Spleen (tissue), 7 donors: Measurements from ENCODE around the gene FADS6.

Source experiments
- POLR2A ChIP-seq, 3 donors: fragments of 450-650 bp; IDR thresholded peaks; one replicate each; pipeline ENCODE4 v1.5.1; 2017; ENCODE audit warnings: antibody characterized with exemption in 3 of 3, mild to moderate bottlenecking in 1 of 3
- TF ChIP-seq, protein P1 (sequence below), 11 experiments: fragments of 200-600 bp in 7 of 11; fragments of 450-650 bp in 4 of 11; sonication (generic) in 4 of 11; IDR thresholded peaks in 8 of 11; conservative IDR thresholded peaks in 3 of 11; 1 replicate in 7 of 11; 2 replicates in 4 of 11; pipeline versions ENCODE4 v1.4.0 to v1.8.0; 2016 to 2021; ENCODE audit warnings: antibody characterized with exemption in 11 of 11, inconsistent platforms in 4 of 11, mild to moderate bottlenecking in 1 of 11
- donor health status: DM: no; HTN: no; CAD: no; lungs with moderate emphysema.
- donor health status: DM: no; HTN: no; CAD: no.
- donor health status: DM: no; HTN: no; CAD: no.

DNA sequence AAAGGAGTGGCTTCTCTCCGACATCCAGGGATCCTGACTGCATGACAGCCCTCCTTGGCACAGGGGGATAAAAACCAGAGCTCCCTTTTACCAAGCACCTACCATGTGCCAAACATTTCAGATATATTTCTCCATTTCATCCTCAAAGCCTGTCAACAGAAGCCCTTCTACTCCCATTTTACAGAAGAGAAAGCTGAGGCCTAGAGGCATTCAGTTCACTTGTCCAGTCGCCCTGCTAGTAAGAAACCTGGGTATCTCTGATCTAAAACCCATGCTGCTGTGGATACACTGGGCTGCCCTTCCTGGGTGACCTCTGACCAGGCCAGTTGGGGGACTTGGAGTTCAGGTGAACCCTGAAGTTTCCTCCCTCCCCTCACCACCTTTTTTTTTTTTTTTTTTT is 14.8 kb downstream of the FADS6 start:
- TF ChIP-seq, protein P1, sequence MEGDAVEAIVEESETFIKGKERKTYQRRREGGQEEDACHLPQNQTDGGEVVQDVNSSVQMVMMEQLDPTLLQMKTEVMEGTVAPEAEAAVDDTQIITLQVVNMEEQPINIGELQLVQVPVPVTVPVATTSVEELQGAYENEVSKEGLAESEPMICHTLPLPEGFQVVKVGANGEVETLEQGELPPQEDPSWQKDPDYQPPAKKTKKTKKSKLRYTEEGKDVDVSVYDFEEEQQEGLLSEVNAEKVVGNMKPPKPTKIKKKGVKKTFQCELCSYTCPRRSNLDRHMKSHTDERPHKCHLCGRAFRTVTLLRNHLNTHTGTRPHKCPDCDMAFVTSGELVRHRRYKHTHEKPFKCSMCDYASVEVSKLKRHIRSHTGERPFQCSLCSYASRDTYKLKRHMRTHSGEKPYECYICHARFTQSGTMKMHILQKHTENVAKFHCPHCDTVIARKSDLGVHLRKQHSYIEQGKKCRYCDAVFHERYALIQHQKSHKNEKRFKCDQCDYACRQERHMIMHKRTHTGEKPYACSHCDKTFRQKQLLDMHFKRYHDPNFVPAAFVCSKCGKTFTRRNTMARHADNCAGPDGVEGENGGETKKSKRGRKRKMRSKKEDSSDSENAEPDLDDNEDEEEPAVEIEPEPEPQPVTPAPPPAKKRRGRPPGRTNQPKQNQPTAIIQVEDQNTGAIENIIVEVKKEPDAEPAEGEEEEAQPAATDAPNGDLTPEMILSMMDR (IDR thresholded peaks at IDR 0.05 in 8 of 11, conservative IDR thresholded peaks at IDR 0.05 in 3 of 11), result no peak
- TF ChIP-seq POLR2A (IDR thresholded peaks at IDR 0.05), result no peak
